HT1080 (cell line): ENCODE measurements around the gene CTRB1. TPM values are rescaled to one million over a fixed set of nuclear protein-coding genes. Genes with fewer than 3 reads are reported as not detected.
"Not testable (repeated sequence)": the region's sequence is repeated elsewhere in the genome, so short reads cannot be mapped to it uniquely, and the experiment has no call there.

ENCODE experiments used
- DNase-seq: peaks from one replicate; pipeline ENCODE4 v3.0.0-alpha.2; 2015; ENCODE audit warnings: low read depth
- total RNA-seq: library from RNA; depleted of rRNA; stranded (reverse); fragments of >200 nt; shearing (Covaris generic); gene quantifications from 2 replicates; pipeline ENCODE4 v1.2.3, GENCODE V29; 2014; rRNA removed

CTRB1 gene
- total RNA-seq, 1 experiment from 2014 or later = not detected

- DNase-seq = peak; percentile 88
These were observed 49.0 kb downstream of the CTRB1 start for GRCh38 chr16:75267631-75268264.

DNA sequence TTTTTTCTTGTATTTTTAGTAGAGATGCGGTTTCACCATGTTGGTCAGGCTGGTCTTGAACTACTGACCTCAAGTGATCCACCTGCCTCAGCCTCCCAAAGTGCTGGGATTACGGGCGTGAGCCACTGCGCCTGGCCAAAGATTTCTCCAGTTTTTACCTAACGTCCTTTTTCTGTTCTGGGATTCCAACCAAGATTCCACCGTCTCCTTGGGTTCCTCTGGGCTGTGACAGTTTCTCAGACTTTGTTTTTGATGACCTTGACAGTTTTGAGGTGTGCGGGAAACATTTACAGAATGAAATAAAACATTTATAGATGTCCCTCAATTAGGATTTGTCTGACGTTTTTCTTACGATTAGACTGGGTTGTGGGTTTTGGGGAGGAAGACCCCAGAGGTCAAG is 50.6 kb downstream of the CTRB1 start:
- not testable (repeated sequence) for DNase-seq

GRCh38 chr16:75271441-75272096 is 52.8 kb downstream of the CTRB1 start:
- no peak for DNase-seq

DNA sequence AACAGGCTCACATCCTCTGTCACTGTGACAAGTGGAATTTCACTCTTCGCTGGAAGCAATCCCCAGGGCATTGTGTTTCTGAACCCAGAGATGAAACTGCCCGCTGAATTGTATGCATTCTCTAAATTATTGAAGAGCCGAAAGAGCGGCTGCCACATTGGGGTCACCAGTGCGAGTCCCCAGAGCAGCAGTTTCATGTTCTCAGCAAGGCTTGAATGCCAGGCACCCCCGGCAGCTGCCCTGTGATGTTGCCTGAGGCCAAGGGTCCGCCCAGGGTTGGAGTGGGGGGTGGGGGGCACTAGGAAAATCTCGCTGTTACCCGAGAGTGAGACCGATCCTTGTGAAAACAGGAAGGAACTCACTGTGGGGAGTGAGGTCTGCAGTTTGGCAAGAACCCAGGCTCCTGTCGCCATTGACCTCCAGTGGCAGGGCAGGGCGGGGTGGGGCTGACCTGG is 53.3 kb downstream of the CTRB1 start:
- DNase-seq = no peak

- not testable (repeated sequence) for DNase-seq
These were observed 53.8 kb downstream of the CTRB1 start for GRCh38 chr16:75272629-75273028.

GRCh38 chr16:75273054-75273925 is 54.5 kb downstream of the CTRB1 start:
- peak; percentile 80 for DNase-seq

Other genes starting within 250 kb of the CTRB1 start
- gene WDR59, start 233.9 kb upstream of the CTRB1 start, total RNA-seq = 13.7 and 22.1 TPM in 2 replicates
- 27.8 and 29.5 TPM in 2 replicates for gene ZNRF1, start 220.0 kb upstream of the CTRB1 start, total RNA-seq
- gene LDHD, start 102.2 kb upstream of the CTRB1 start, total RNA-seq = not detected in 2 replicates
- 9.5 and 13.5 TPM in 2 replicates for gene ZFP1, start 70.5 kb upstream of the CTRB1 start, total RNA-seq
- gene CTRB2, start 11.8 kb upstream of the CTRB1 start, total RNA-seq = not detected in 2 replicates
- gene BCAR1, start 32.6 kb downstream of the CTRB1 start, total RNA-seq = 81.0 and 92.8 TPM in 2 replicates
- 24.7 and 24.8 TPM in 2 replicates for gene CFDP1, start 214.5 kb downstream of the CTRB1 start, total RNA-seq
- gene TMEM170A, start 245.7 kb downstream of the CTRB1 start, total RNA-seq = 15.3 and 18.9 TPM in 2 replicates